ENCODE data around the gene CXCL10. TPM values are rescaled to one million over a fixed set of nuclear protein-coding genes. Genes with fewer than 3 reads are reported as not detected.

Gene CXCL10
- total RNA-seq, 4 donors from 2014 or later = 0.52 to 1.9 TPM; not detected in 2

DNA sequence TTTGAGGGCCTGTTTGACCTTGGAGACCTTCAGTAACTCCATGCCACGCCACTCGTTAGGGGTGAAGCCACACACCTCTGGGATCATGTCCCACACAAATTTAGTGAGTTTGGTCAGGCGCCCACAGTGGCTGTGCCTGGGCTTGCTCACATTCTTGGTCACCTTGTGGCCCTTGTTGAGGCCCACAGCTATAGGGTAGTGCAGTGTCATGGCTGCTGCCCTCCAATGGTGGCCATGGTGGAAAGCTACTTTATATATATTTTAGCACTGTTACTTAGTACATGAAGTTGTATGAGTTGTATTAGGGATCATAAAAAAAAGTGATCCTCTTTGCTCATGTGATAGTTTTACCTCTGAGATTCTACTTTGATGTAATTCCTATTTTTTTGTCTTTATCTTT is 13.6 kb upstream of the CXCL10 start:
- Histone ChIP-seq H3K27me3 (no peaks in the 10 kb centered on the region), H3K36me3 (no peaks in the 10 kb centered on the region), H3K4me3 (no peak overlapping the region), H3K9me3 (no peaks in the 10 kb centered on the region), H3K27ac (no peak overlapping the region), H3K4me1 (no peaks in the 10 kb centered on the region)
- TF ChIP-seq POLR2A (IDR thresholded peaks at IDR 0.05) = no peak
- TF ChIP-seq, protein P1, sequence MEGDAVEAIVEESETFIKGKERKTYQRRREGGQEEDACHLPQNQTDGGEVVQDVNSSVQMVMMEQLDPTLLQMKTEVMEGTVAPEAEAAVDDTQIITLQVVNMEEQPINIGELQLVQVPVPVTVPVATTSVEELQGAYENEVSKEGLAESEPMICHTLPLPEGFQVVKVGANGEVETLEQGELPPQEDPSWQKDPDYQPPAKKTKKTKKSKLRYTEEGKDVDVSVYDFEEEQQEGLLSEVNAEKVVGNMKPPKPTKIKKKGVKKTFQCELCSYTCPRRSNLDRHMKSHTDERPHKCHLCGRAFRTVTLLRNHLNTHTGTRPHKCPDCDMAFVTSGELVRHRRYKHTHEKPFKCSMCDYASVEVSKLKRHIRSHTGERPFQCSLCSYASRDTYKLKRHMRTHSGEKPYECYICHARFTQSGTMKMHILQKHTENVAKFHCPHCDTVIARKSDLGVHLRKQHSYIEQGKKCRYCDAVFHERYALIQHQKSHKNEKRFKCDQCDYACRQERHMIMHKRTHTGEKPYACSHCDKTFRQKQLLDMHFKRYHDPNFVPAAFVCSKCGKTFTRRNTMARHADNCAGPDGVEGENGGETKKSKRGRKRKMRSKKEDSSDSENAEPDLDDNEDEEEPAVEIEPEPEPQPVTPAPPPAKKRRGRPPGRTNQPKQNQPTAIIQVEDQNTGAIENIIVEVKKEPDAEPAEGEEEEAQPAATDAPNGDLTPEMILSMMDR (IDR thresholded peaks at IDR 0.05) = no peak
- no peak for DNase-seq
- intact Hi-C loops (cut with DNase I; ENCODE audit: low total_unique reads) = no loop called here

GRCh38 chr4:76035799-76036380 is 12.6 kb upstream of the CXCL10 start, which contains the start of gene CXCL11:
Gene CXCL11 (minus strand): TSS chr4:76036070. CDS start chr4:76035987, 83 bp downstream.
- no peaks in the 10 kb centered on the region for H3K36me3 ChIP-seq
- no peaks in the 10 kb centered on the region for H3K4me1 ChIP-seq
- no peaks in the 10 kb centered on the region for H3K9me3 ChIP-seq
- no peak within 1 kb of the TSS for H3K27ac ChIP-seq
- TF ChIP-seq POLR2A (IDR thresholded peaks at IDR 0.05) = no peak
- TF ChIP-seq, protein P1 (IDR thresholded peaks at IDR 0.05) = no peak
- intact Hi-C loops (cut with DNase I; ENCODE audit: low total_unique reads) = no loop called here
- H3K27me3 ChIP-seq = no peaks in the 10 kb centered on the region
- no peak for DNase-seq
- H3K4me3 ChIP-seq = no peak within 1 kb of the TSS

- DNase-seq = no peak
- no peak for TF ChIP-seq POLR2A (IDR thresholded peaks at IDR 0.05)
- TF ChIP-seq, protein P1 (IDR thresholded peaks at IDR 0.05) = no peak
- no peaks in the 10 kb centered on the region for H3K36me3 ChIP-seq
- H3K9me3 ChIP-seq = no peaks in the 10 kb centered on the region
- intact Hi-C loops (cut with DNase I; ENCODE audit: low total_unique reads) = no loop called here
- H3K27me3 ChIP-seq = no peaks in the 10 kb centered on the region
- H3K4me3 ChIP-seq = no peak overlapping the region
- H3K27ac ChIP-seq = no peak overlapping the region
- H3K4me1 ChIP-seq = no peaks in the 10 kb centered on the region
Measured at GRCh38 chr4:76035141-76035540, 11.8 kb upstream of the CXCL10 start.

DNA sequence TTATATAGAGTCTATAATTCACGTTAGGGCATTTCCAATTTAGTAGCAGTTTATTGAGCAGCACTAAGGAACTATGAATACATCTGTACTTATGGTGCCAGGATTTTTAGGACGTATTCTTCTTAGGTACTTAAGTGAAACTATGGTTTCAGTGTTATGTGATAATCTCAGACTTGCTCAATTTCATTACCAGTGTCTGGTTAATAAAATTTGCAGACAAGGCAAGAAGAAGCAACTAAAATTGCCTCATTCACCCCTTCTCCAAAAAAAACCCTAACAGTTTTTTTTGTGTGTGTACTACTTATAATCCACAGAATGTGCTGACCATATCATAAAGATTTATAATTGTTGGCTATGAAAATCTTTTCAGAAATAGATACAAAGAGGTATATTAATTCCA is 6.0 kb upstream of the CXCL10 start:
- Histone ChIP-seq H3K27me3 (no peaks in the 10 kb centered on the region), H3K36me3 (no peaks in the 10 kb centered on the region), H3K27ac (no peak overlapping the region), H3K9me3 (no peaks in the 10 kb centered on the region), H3K4me1 (no peaks in the 10 kb centered on the region), H3K4me3 (no peak overlapping the region)
- no peak for DNase-seq
- intact Hi-C loops (cut with DNase I; ENCODE audit: low total_unique reads) = no loop called here
- no peak for TF ChIP-seq POLR2A (IDR thresholded peaks at IDR 0.05)
- TF ChIP-seq, protein P1 (IDR thresholded peaks at IDR 0.05) = no peak

DNA sequence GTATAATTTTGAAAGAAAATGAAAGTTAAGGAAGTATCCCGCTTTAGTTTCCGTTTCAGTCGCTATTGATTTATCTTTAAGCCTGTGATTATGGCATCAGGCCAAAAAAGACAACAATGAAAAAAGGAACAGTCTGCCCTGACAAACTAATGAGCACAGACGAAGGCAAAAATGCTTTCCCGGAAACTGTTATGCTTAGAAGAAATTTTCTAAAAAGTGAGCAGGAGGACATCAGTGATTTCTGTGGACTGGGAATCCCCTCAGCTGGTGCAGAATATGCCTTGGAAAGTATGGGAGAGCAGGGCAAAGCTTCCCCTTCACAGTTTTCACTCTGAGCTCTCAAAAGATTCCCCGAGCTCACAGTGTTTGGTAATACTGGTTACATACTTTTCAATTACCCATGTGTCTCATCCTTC is 5.1 kb upstream of the CXCL10 start:
- H3K4me3 ChIP-seq = peak overlapping the region in 1 of 2 donors; percentile 7
- intact Hi-C loops (cut with DNase I; ENCODE audit: low total_unique reads) = no loop called here
- DNase-seq = no peak
- H3K27ac ChIP-seq = no peak overlapping the region
- no peaks in the 10 kb centered on the region for H3K4me1 ChIP-seq
- TF ChIP-seq, protein P1 (IDR thresholded peaks at IDR 0.05) = no peak
- TF ChIP-seq POLR2A (IDR thresholded peaks at IDR 0.05) = no peak
- H3K36me3 ChIP-seq = no peaks in the 10 kb centered on the region
- H3K27me3 ChIP-seq = no peaks in the 10 kb centered on the region
- H3K9me3 ChIP-seq = no peaks in the 10 kb centered on the region

All from uterus (tissue), 4 donors.